Testis (tissue), 2 donors: ENCODE measurements around the gene BRAT1.
"Not testable (repeated sequence)": the region's sequence is repeated elsewhere in the genome, so short reads cannot be mapped to it uniquely, and the experiment has no call there.

ENCODE experiments used
- CTCF ChIP-seq, 3 experiments: fragments of 450-650 bp in 2 of 3; fragments of 200-600 bp in 1 of 3; sonication (generic) in 1 of 3; IDR thresholded peaks; one replicate each; pipeline ENCODE4 v1.5.1; 2016 to 2019; ENCODE audit warnings: antibody characterized with exemption in 3 of 3, mild to moderate bottlenecking in 2 of 3, moderate library complexity in 1 of 3
- POLR2A ChIP-seq: fragments of 450-650 bp; IDR thresholded peaks from one replicate; pipeline ENCODE4 v1.6.1; 2017; ENCODE audit warnings: antibody characterized with exemption, mild to moderate bottlenecking, moderate library complexity

- TF ChIP-seq CTCF (IDR thresholded peaks at IDR 0.05); POLR2A: not testable (repeated sequence)
These were observed 23.6 kb downstream of the BRAT1 start for GRCh38 chr7:2531796-2532110.
